Astrocyte (in vitro differentiated cells and primary cell): Measurements from ENCODE around the gene HFE. TPM values are rescaled to one million over a fixed set of nuclear protein-coding genes. Genes with fewer than 3 reads are reported as not detected.

ENCODE experiments used
- DNase-seq: peaks from one replicate; pipeline ENCODE4 v3.0.0-alpha.2; 2010; ENCODE audit warnings: low read depth
- FAIRE-seq: peaks from 2 replicates; lab custom pipeline; 2011; peaks lifted over from hg19 to GRCh38; lab: Jason Lieb, UNC
- H2AFZ ChIP-seq: 2 replicates; pipeline ENCODE4 v1.6.0; 2012; ENCODE audit warnings: low read depth, low read length, inconsistent platforms
- H3K27ac ChIP-seq: 2 replicates; pipeline ENCODE4 v1.5.1; 2011; ENCODE audit warnings: low read depth, low read length, inconsistent platforms
- H3K27me3 ChIP-seq: 2 replicates; pipeline ENCODE4 v1.6.0; 2011; ENCODE audit warnings: low read length, inconsistent platforms; ENCODE audit not compliant: insufficient read depth
- H3K36me3 ChIP-seq: 2 replicates; pipeline ENCODE4 v1.5.1; 2011; ENCODE audit warnings: low read length, inconsistent platforms; ENCODE audit not compliant: insufficient read depth
- H3K4me1 ChIP-seq: 2 replicates; pipeline ENCODE4 v1.5.1; 2011; ENCODE audit warnings: low read length, inconsistent platforms; ENCODE audit not compliant: insufficient read depth
- H3K4me2 ChIP-seq: 2 replicates; pipeline ENCODE4 v1.6.0; 2012; ENCODE audit warnings: low read length, inconsistent platforms
- H3K4me3 ChIP-seq: 2 replicates; pipeline ENCODE4 v1.5.1; 2011; ENCODE audit warnings: low read depth, mild to moderate bottlenecking, low read length, inconsistent platforms; ENCODE audit not compliant: insufficient read depth
- H3K79me2 ChIP-seq: 2 replicates; pipeline ENCODE4 v1.6.0; 2012; ENCODE audit warnings: mild to moderate bottlenecking, low read length, inconsistent platforms; ENCODE audit not compliant: insufficient read depth
- H3K9ac ChIP-seq: 2 replicates; pipeline ENCODE4 v1.6.0; 2012; ENCODE audit warnings: mild to moderate bottlenecking, low read length, inconsistent platforms
- H3K9me3 ChIP-seq: 2 replicates; pipeline ENCODE4 v1.5.1; 2012; ENCODE audit warnings: low read depth, mild to moderate bottlenecking, low read length, inconsistent platforms; ENCODE audit not compliant: insufficient read depth
- H4K20me1 ChIP-seq: 2 replicates; pipeline ENCODE4 v1.6.0; 2012; ENCODE audit warnings: low read length, inconsistent platforms; ENCODE audit not compliant: insufficient read depth
- H3K27ac Mint-ChIP-seq: one replicate; pipeline ENCODE4 v1.8.0; 2021; ENCODE audit warnings: mild to moderate bottlenecking, mixed read lengths; ENCODE audit not compliant: unreplicated experiment
- H3K27me3 Mint-ChIP-seq: one replicate; pipeline ENCODE4 v1.8.0; 2021; ENCODE audit warnings: low read depth, mixed read lengths; ENCODE audit not compliant: unreplicated experiment
- H3K36me3 Mint-ChIP-seq: one replicate; pipeline ENCODE4 v1.8.0; 2021; ENCODE audit warnings: low read depth, mixed read lengths; ENCODE audit not compliant: unreplicated experiment
- H3K4me1 Mint-ChIP-seq: one replicate; pipeline ENCODE4 v1.8.0; 2021; ENCODE audit warnings: low read depth, mixed read lengths; ENCODE audit not compliant: unreplicated experiment
- H3K4me3 Mint-ChIP-seq: one replicate; pipeline ENCODE4 v1.8.0; 2021; ENCODE audit warnings: mild to moderate bottlenecking, moderate library complexity, mixed read lengths; ENCODE audit not compliant: unreplicated experiment
- H3K9me3 Mint-ChIP-seq: one replicate; pipeline ENCODE4 v1.8.0; 2021; ENCODE audit warnings: mild to moderate bottlenecking, mixed read lengths; ENCODE audit not compliant: unreplicated experiment
- CTCF ChIP-seq: IDR thresholded peaks from 2 replicates; pipeline ENCODE4 v1.5.1; 2011; ENCODE audit warnings: low read depth, mild to moderate bottlenecking, inconsistent platforms, low read length, moderate library complexity; ENCODE audit not compliant: insufficient read depth
- EZH2 ChIP-seq: IDR thresholded peaks from 2 replicates; pipeline ENCODE4 v1.6.1; 2012; ENCODE audit warnings: mild to moderate bottlenecking, low read length, inconsistent platforms; ENCODE audit not compliant: insufficient read depth
- total RNA-seq: library from RNA; stranded (reverse); gene quantifications from 2 replicates; pipeline ENCODE4 v1.2.1, GENCODE V29; 2021

HFE gene
- total RNA-seq, 1 donor from 2014 or later: 5.7 TPM

- no peak for FAIRE-seq
- Mint-ChIP-seq H3K27ac (peak overlapping the region; percentile 100), H3K4me3 (peak overlapping the region; percentile 100), H3K27me3 (no peaks in the 10 kb centered on the region), H3K4me1 (peaks cover 14% of the 10 kb centered on the region), H3K9me3 (peaks cover 2% of the 10 kb centered on the region), H3K36me3 (peaks cover 21% of the 10 kb centered on the region)
- Histone ChIP-seq H4K20me1 (peaks cover 36% of the 10 kb centered on the region), H2AFZ (peak overlapping the region; percentile 0), H3K27ac (peak overlapping the region; percentile 80), H3K9me3 (no peaks in the 10 kb centered on the region), H3K79me2 (peaks cover 44% of the 10 kb centered on the region), H3K4me1 (peaks cover 5% of the 10 kb centered on the region), H3K4me2 (peak overlapping the region; percentile 86), H3K4me3 (peak overlapping the region; percentile 87), H3K9ac (peak overlapping the region; percentile 92), H3K27me3 (no peaks in the 10 kb centered on the region), H3K36me3 (no peaks in the 10 kb centered on the region)
- TF ChIP-seq CTCF (no peak), EZH2 (no peak)
- peak; percentile 29 for DNase-seq
Measured at GRCh38 chr6:26126394-26127235, 39.4 kb downstream of the HFE start.

GRCh38 chr6:26128013-26128771 lies 41.0 kb downstream of the HFE start:
- H3K79me2 ChIP-seq: peaks cover 44% of the 10 kb centered on the region
- H3K27ac Mint-ChIP-seq: peak overlapping the region; percentile 100

More at GRCh38 chr6:26128013-26128771, 41.0 kb downstream of the HFE start:
- no peak overlapping the region for H3K4me3 ChIP-seq
- H3K27ac ChIP-seq: no peak overlapping the region
- no peak for FAIRE-seq
- H3K4me1 ChIP-seq: peaks cover 5% of the 10 kb centered on the region
- no peak overlapping the region for H3K9ac ChIP-seq
- Mint-ChIP-seq H3K4me3 (peak overlapping the region; percentile 100), H3K36me3 (peaks cover 27% of the 10 kb centered on the region), H3K9me3 (peaks cover 2% of the 10 kb centered on the region), H3K4me1 (peaks cover 15% of the 10 kb centered on the region), H3K27me3 (no peaks in the 10 kb centered on the region)
- H2AFZ ChIP-seq: no peak overlapping the region
- TF ChIP-seq CTCF (no peak), EZH2 (no peak)
- H3K36me3 ChIP-seq: no peaks in the 10 kb centered on the region
- H3K9me3 ChIP-seq: no peaks in the 10 kb centered on the region
- H3K4me2 ChIP-seq: no peak overlapping the region
- H4K20me1 ChIP-seq: peaks cover 36% of the 10 kb centered on the region
- no peaks in the 10 kb centered on the region for H3K27me3 ChIP-seq
- DNase-seq: no peak
